Aorta (tissue), 5 donors: ENCODE measurements around the gene CHCHD6. TPM values are rescaled to one million over a fixed set of nuclear protein-coding genes. Genes with fewer than 3 reads are reported as not detected.

Source experiments
- ATAC-seq: fragments of 200-7000 bp; cut with Tn5 transposase; one replicate; pipeline ENCODE4 v1.9.1; 2022; ENCODE audit warnings: moderate library complexity; ENCODE audit not compliant: low FRiP score
- DNase-seq, 2 donors: peaks; one replicate each; pipeline ENCODE4 v3.0.0-alpha.2; 2020
- H3K27ac ChIP-seq, 2 donors: one replicate each; pipeline ENCODE4 v1.5.1; 2013; ENCODE audit warnings: low read length in 2 of 2, mild to moderate bottlenecking in 2 of 2, moderate library complexity in 2 of 2, control low read depth in 1 of 2, inconsistent platforms in 1 of 2, low read depth in 1 of 2
- H3K27me3 ChIP-seq, 2 donors: one replicate each; pipeline ENCODE4 v1.6.1; 2013; ENCODE audit warnings: control low read depth in 1 of 2, low read length in 1 of 2, mild to moderate bottlenecking in 1 of 2, moderate library complexity in 1 of 2; ENCODE audit not compliant: insufficient read depth in 2 of 2, control insufficient read depth in 1 of 2
- H3K36me3 ChIP-seq, 2 donors: one replicate each; pipeline ENCODE4 v1.6.1; 2013; ENCODE audit warnings: control low read depth in 1 of 2, low read length in 1 of 2, mild to moderate bottlenecking in 1 of 2; ENCODE audit not compliant: insufficient read depth in 2 of 2, control insufficient read depth in 1 of 2
- H3K4me1 ChIP-seq, 2 donors: one replicate each; pipeline ENCODE4 v1.6.1; 2013; ENCODE audit warnings: low read length in 2 of 2, control low read depth in 1 of 2, mild to moderate bottlenecking in 1 of 2, moderate library complexity in 1 of 2; ENCODE audit not compliant: insufficient read depth in 2 of 2, control insufficient read depth in 1 of 2
- H3K4me3 ChIP-seq, 2 donors: one replicate each; pipeline ENCODE4 v1.5.1; 2013; ENCODE audit warnings: low read length in 2 of 2, control low read depth in 1 of 2, mild to moderate bottlenecking in 1 of 2
- H3K9me3 ChIP-seq: one replicate; pipeline ENCODE4 v1.6.1; 2013; ENCODE audit warnings: mild to moderate bottlenecking, low read length; ENCODE audit not compliant: control insufficient read depth
- WGBS, 2 donors: extraction: QIAGEN DNeasy Blood & Tissue Kit; methylation state at CpG; one replicate each; pipeline ENCODE4 v1.1.7; 2013; 5-methylcytosine and 5-hydroxymethylcytosine counted together
- intact Hi-C, 2 donors: fragments of 100-400 bp; cut with DNase I; formaldehyde crosslinking; loops; one replicate each; pipeline versions ENCODE4 v1.14.2 to v1.15.0; 2022
- polyA plus RNA-seq, 2 donors: library from polyadenylated mRNA; stranded (reverse); fragments of 200-250 nt; gene quantifications; one replicate each; pipeline ENCODE4 v1.2.3, GENCODE V29; 2013
- total RNA-seq, 2 donors: library from RNA; stranded (reverse); fragmentation: NEBNext Ultra II Directional; extraction: Animal tissue kit (Norgen Biotek cat#: 25700); gene quantifications; one replicate each; pipeline ENCODE4 v1.2.1, GENCODE V29; 2021
- donor health status: healthy with polysubstance abuse.
- donor health status: Bipolar disorder and iron deficiency.
- donor health status: DM: no; HTN: no; CAD: no.
- donor health status: DM: no; HTN: no; CAD: no.
- donor health status: DM: yes; HTN: yes; CAD: no.

The CHCHD6 gene
- total and polyA plus RNA-seq, 4 donors: 10.8 to 24.6 (median 11.9) TPM

DNA sequence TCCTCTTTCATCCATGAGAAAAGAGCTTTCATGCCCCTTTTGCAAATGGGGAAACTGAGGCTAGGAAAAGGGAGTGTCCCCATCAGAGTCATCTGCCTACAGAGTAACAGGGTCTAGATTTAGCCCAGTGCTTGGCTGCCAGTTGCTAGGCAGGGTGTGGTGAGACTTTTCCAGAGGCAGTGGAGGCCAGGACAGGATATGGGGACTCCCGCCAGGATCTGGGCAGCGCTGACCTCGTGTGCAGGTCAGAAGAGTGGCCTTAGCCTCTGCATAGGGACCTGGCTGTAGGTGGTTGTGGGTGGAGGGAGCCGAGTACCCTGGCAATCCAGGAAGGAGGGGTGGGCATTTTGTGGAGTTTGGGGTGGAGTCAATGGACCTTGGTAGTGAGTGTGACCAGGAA is 283.1 kb downstream of the CHCHD6 start:
- Histone ChIP-seq H3K36me3 (no peaks in the 10 kb centered on the region), H3K9me3 (no peaks in the 10 kb centered on the region), H3K4me1 (no peaks in the 10 kb centered on the region), H3K27me3 (no peaks in the 10 kb centered on the region), H3K27ac (no peak overlapping the region), H3K4me3 (no peak overlapping the region)
- no peak for DNase-seq
- WGBS, 2 donors: 14 to 28% methylated on average over 4 of the region's 4 CpGs
- intact Hi-C loops: loop anchor here in 1 of 2 donors (10.0 kb wide), 1 partner anchor 312 kb away; no protein-coding TSS in a partner anchor
- ATAC-seq: no peak

DNA sequence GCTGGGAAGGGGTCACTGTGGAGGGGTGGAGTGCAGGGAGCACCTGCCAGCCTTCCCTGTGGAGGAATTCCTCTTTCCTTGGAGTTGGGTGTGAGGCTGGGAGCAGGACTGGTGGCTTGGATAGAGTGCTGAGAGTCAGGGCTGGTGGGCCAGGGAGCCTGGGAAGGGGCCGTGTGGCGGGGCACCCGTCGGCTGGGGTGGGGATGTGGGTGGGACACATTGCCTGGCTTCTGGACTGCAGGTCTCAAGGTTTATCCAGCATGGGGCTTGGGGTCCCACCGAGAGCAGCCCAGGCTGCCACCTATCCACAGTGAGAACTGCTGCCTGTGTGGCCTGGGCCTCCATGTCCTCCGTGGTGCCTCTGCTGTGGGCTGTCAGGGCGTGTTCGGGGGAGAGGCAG is 283.6 kb downstream of the CHCHD6 start:
- Histone ChIP-seq H3K36me3 (no peaks in the 10 kb centered on the region), H3K9me3 (no peaks in the 10 kb centered on the region), H3K4me1 (no peaks in the 10 kb centered on the region), H3K27me3 (no peaks in the 10 kb centered on the region), H3K27ac (no peak overlapping the region), H3K4me3 (no peak overlapping the region)
- DNase-seq (no peak), ATAC-seq (no peak)
- intact Hi-C loops: loop anchor here in 1 of 2 donors (10.0 kb wide), 1 partner anchor 313 kb away; no protein-coding TSS in a partner anchor
- WGBS, 2 donors: 82 to 87% methylated on average over 5 to 8 of the region's 8 CpGs

DNA sequence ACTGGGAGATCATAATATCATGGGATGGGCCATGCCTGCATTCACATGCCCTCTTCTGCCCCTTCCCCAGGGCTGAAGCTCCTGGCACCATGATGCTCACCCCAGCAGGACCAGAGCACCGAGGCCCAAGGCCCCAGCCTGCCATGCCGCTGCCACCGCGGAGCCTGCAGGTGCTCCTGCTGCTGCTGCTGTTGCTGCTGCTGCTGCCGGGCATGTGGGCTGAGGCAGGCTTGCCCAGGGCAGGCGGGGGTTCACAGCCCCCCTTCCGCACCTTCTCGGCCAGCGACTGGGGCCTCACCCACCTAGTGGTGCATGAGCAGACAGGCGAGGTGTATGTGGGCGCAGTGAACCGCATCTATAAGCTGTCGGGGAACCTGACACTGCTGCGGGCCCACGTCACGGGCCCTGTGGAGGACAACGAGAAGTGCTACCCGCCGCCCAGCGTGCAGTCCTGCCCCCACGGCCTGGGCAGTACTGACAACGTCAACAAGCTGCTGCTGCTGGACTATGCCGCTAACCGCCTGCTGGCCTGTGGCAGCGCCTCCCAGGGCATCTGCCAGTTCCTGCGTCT is 284.5 kb downstream of the CHCHD6 start:
- DNase-seq (no peak), ATAC-seq (no peak)
- no peaks in the 10 kb centered on the region for H3K4me1 ChIP-seq
- WGBS, 2 donors: 90 to 91% methylated on average over 26 of the region's 26 CpGs
- H3K4me3 ChIP-seq: no peak overlapping the region
- no peaks in the 10 kb centered on the region for H3K27me3 ChIP-seq
- no peak overlapping the region for H3K27ac ChIP-seq
- H3K36me3 ChIP-seq: no peaks in the 10 kb centered on the region
- intact Hi-C loops: loop anchor here in 1 of 2 donors (10.0 kb wide), 1 partner anchor 314 kb away; no protein-coding TSS in a partner anchor
- H3K9me3 ChIP-seq: no peaks in the 10 kb centered on the region

GRCh38 chr3:126989316-126990023 is 285.4 kb downstream of the CHCHD6 start:
- DNase-seq (no peak), ATAC-seq (no peak)
- Histone ChIP-seq H3K27me3 (no peaks in the 10 kb centered on the region), H3K9me3 (no peaks in the 10 kb centered on the region), H3K4me1 (peaks cover 0 to 4% of the 10 kb centered on the region in 2 donors), H3K4me3 (no peak overlapping the region), H3K36me3 (no peaks in the 10 kb centered on the region), H3K27ac (no peak overlapping the region)
- 89 to 90% methylated on average over 36 of the region's 36 CpGs for WGBS, 2 donors
- intact Hi-C loops: loop anchor here in 1 of 2 donors (10.0 kb wide), 1 partner anchor 315 kb away; no protein-coding TSS in a partner anchor

- H3K27me3 ChIP-seq: no peaks in the 10 kb centered on the region
- WGBS, 2 donors: 86 to 90% methylated on average over 10 of the region's 10 CpGs
- DNase-seq: no peak
- no peaks in the 10 kb centered on the region for H3K36me3 ChIP-seq
- peaks cover 0 to 4% of the 10 kb centered on the region in 2 donors for H3K4me1 ChIP-seq
- no peaks in the 10 kb centered on the region for H3K9me3 ChIP-seq
- no peak for ATAC-seq
- intact Hi-C loops: no loop called here
- no peak overlapping the region for H3K4me3 ChIP-seq
- H3K27ac ChIP-seq: no peak overlapping the region
Observed at GRCh38 chr3:126990024-126990700, 286.1 kb downstream of the CHCHD6 start.

GRCh38 chr3:126990890-126991289 is 286.9 kb downstream of the CHCHD6 start:
- 93 to 94% methylated on average over 5 of the region's 5 CpGs for WGBS, 2 donors
- intact Hi-C loops: no loop called here
- ATAC-seq: no peak
- no peaks in the 10 kb centered on the region for H3K36me3 ChIP-seq
- no peaks in the 10 kb centered on the region for H3K9me3 ChIP-seq
- DNase-seq: no peak
- H3K27ac ChIP-seq: no peak overlapping the region
- no peaks in the 10 kb centered on the region for H3K27me3 ChIP-seq
- H3K4me3 ChIP-seq: no peak overlapping the region
- peaks cover 0 to 4% of the 10 kb centered on the region in 2 donors for H3K4me1 ChIP-seq

DNA sequence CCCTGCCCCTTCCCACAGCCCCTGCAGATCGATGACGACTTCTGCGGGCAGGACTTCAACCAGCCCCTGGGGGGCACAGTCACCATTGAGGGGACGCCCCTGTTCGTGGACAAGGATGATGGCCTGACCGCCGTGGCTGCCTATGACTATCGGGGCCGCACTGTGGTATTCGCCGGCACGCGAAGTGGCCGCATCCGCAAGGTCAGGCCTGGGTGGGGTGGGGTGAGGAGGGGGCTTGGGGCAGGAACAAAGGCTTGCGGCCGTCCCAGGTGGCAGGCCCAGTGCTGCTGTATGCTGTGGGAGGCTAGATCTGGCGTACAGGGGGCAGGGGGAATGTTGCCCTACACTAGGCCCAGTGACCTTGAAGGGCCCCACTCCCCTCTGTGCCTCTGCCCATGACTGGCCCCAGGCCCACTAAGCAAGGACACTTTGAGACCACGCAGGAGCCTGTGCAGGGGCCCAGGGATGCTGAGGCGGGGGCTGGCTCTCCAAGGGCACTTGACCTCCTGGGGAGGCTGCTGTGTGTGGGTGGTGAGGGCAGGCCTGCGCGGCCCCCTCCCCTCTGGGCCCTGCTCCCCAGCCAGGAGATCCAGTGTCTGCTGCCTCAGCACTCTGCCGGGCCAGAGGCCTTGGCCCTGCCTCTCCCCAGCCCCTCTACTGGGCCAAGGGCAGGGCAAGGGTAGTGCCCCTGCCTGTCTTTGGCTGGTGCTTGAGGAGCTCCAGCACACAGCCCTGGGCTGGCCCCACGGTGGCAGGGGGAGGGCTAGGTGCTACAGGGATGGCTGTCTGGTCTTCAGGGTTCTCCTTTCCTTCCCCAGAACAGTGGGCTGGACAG is 287.5 kb downstream of the CHCHD6 start:
- H3K4me1 ChIP-seq: peaks cover 0 to 4% of the 10 kb centered on the region in 2 donors
- H3K27me3 ChIP-seq: no peaks in the 10 kb centered on the region
- no peak overlapping the region for H3K4me3 ChIP-seq
- ATAC-seq (no peak), DNase-seq (no peak)
- H3K36me3 ChIP-seq: no peaks in the 10 kb centered on the region
- no peaks in the 10 kb centered on the region for H3K9me3 ChIP-seq
- 87 to 88% methylated on average over 24 of the region's 24 CpGs for WGBS, 2 donors
- peak overlapping the region in 1 of 2 donors; percentile 7 for H3K27ac ChIP-seq
- intact Hi-C loops: no loop called here

DNA sequence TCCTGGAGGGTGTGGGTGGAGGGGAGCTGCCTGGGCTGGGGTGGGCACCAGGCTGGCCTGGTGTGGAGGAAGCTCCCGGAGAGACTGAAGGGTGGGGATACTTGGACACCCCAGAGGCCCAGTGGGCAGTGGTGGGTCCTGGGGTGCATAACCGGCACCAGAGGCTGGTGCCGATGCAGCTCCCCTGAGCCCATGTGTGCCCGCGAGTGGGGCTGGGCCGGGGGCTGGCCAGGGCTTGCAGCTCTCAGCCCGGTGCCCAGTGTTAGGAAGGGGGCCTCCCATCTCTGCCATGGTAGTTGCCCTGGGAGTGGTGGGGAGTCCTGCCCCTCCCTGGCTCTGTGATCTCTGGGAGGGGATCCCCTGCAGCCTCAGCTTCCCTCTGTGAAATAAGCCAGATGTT is 288.2 kb downstream of the CHCHD6 start:
- Histone ChIP-seq H3K27ac (peak overlapping the region in 1 of 2 donors; percentile 7), H3K36me3 (no peaks in the 10 kb centered on the region), H3K4me1 (peaks cover 0 to 4% of the 10 kb centered on the region in 2 donors), H3K27me3 (no peaks in the 10 kb centered on the region), H3K4me3 (no peak overlapping the region), H3K9me3 (no peaks in the 10 kb centered on the region)
- intact Hi-C loops: no loop called here
- DNase-seq (no peak), ATAC-seq (no peak)
- 87 to 90% methylated on average over 6 to 7 of the region's 7 CpGs for WGBS, 2 donors
